ENCODE measurements around the gene EHBP1. TPM values are rescaled to one million over a fixed set of nuclear protein-coding genes. Genes with fewer than 3 reads are reported as not detected.

Gene EHBP1
- total RNA-seq, 2 experiments from 2014 or later, result 22.2 to 24.7 TPM

GRCh38 chr2:62803961-62804360 lies 98.4 kb downstream of the EHBP1 start:
- Mint-ChIP-seq H3K36me3 (ENCODE audit: low read depth) (peaks cover 14% of the 10 kb centered on the region), H3K27me3 (no peaks in the 10 kb centered on the region), H3K4me3 (no peak overlapping the region), H3K9me3 (peaks cover 5% of the 10 kb centered on the region), H3K4me1 (peaks cover 33% of the 10 kb centered on the region), H3K27ac (no peak overlapping the region)
- ChIA-PET CTCF (no interaction called here), POLR2A (no interaction called here)
- no peak for DNase-seq

- H3K9me3 Mint-ChIP-seq, result peaks cover 5% of the 10 kb centered on the region
Observed at GRCh38 chr2:62806231-62806630, 100.7 kb downstream of the EHBP1 start.

GRCh38 chr2:62808554-62808953 lies 103.0 kb downstream of the EHBP1 start:
- no peak for DNase-seq
- ChIA-PET POLR2A (no interaction called here), CTCF (no interaction called here)
- Mint-ChIP-seq H3K27ac (no peak overlapping the region), H3K4me3 (no peak overlapping the region), H3K36me3 (ENCODE audit: low read depth) (peaks cover 12% of the 10 kb centered on the region), H3K27me3 (no peaks in the 10 kb centered on the region), H3K4me1 (peaks cover 8% of the 10 kb centered on the region), H3K9me3 (peaks cover 7% of the 10 kb centered on the region)

More at GRCh38 chr2:62806231-62806630, 100.7 kb downstream of the EHBP1 start:
- peaks cover 19% of the 10 kb centered on the region for H3K4me1 Mint-ChIP-seq
- H3K36me3 Mint-ChIP-seq (ENCODE audit: low read depth), result peaks cover 12% of the 10 kb centered on the region
- H3K27me3 Mint-ChIP-seq, result no peaks in the 10 kb centered on the region
- CTCF ChIA-PET, result no interaction called here
- POLR2A ChIA-PET, result no interaction called here
- no peak for DNase-seq
- H3K27ac Mint-ChIP-seq, result no peak overlapping the region
- H3K4me3 Mint-ChIP-seq, result no peak overlapping the region

GRCh38 chr2:62811086-62811485 lies 105.6 kb downstream of the EHBP1 start:
- no peak for DNase-seq
- Mint-ChIP-seq H3K4me1 (peaks cover 8% of the 10 kb centered on the region), H3K27ac (no peak overlapping the region), H3K9me3 (peaks cover 7% of the 10 kb centered on the region), H3K27me3 (no peaks in the 10 kb centered on the region), H3K4me3 (no peak overlapping the region), H3K36me3 (ENCODE audit: low read depth) (peaks cover 11% of the 10 kb centered on the region)
- ChIA-PET POLR2A (no interaction called here), CTCF (interaction anchor here (0.8 kb wide), 1 partner anchor 12 kb away, joined by 3 read pairs; no protein-coding TSS in a partner anchor)

DNA sequence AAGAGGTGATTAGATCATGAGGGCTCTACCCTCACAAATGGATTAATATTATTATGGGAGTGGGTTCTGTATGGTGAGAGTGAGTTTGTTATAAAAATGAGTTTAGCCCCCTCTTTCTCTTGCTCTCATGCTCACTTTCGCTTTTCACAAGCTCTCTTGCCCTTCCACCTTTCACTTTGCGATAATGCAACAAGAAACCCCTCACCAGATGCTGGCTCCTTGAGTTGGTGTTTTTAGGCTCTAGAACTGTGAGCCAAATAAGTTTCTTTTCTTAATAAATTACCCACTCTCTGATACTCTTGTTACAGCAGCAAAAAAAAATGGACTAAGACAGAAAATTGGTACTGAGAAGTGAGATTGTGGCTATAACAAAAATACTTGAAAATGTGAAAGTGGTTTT lies 106.5 kb downstream of the EHBP1 start:
- Mint-ChIP-seq H3K27ac (no peak overlapping the region), H3K4me1 (peaks cover 8% of the 10 kb centered on the region), H3K36me3 (ENCODE audit: low read depth) (peaks cover 10% of the 10 kb centered on the region), H3K27me3 (no peaks in the 10 kb centered on the region), H3K9me3 (peaks cover 7% of the 10 kb centered on the region), H3K4me3 (no peak overlapping the region)
- no peak for DNase-seq
- ChIA-PET POLR2A (no interaction called here), CTCF (interaction anchor here (0.7 kb wide), 2 partner anchors 10 to 31 kb away, joined by 3 to 4 read pairs; no protein-coding TSS in a partner anchor)

- Mint-ChIP-seq H3K27ac (no peak overlapping the region), H3K27me3 (no peaks in the 10 kb centered on the region), H3K4me3 (no peak overlapping the region), H3K9me3 (peaks cover 7% of the 10 kb centered on the region), H3K4me1 (peaks cover 7% of the 10 kb centered on the region), H3K36me3 (ENCODE audit: low read depth) (peaks cover 9% of the 10 kb centered on the region)
- no peak for DNase-seq
- ChIA-PET POLR2A (no interaction called here), CTCF (no interaction called here)
Observed at GRCh38 chr2:62812921-62813825, 107.7 kb downstream of the EHBP1 start.

DNA sequence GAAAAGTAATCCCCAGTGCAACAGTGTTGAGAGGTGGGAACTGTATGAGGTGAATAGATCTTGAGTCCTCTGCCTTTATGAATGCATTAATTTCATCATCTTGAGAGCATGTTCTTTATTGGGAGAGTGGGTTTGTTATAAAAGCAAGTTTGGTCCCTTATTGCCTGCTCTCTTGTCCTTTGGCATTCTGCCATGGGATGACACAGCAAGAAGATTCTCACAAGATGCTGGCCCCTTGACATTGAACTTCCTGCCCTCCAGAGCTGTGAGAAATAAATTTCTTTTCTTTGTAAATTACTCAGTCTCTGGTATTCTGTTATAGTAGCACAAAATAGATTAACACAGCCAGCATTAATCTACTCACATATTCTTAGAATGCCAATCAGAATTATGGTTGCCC lies 108.6 kb downstream of the EHBP1 start:
- DNase-seq, result no peak
- ChIA-PET POLR2A (no interaction called here), CTCF (no interaction called here)
- Mint-ChIP-seq H3K27ac (no peak overlapping the region), H3K9me3 (peaks cover 3% of the 10 kb centered on the region), H3K36me3 (ENCODE audit: low read depth) (peaks cover 3% of the 10 kb centered on the region), H3K27me3 (no peaks in the 10 kb centered on the region), H3K4me3 (no peak overlapping the region), H3K4me1 (no peaks in the 10 kb centered on the region)

DNA sequence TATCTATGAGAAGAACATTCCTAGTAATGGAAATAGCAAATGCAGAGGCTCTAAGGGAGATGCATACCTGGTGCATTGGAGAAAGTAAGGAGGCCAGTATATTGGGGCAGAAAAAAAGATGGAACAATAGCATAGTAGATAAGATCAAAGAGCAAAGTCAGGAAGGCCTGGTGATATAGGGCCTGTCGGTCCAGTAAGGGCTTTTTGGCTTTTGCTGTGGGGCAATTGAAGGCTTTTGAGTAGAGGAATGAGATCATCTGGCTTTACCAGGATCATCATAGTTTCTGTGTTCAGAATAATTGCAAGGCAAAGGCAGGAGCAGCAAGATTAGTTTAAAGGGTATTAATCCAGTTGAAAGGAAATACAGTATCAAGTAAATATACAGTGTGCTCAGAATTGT lies 111.8 kb downstream of the EHBP1 start:
- Mint-ChIP-seq H3K9me3 (peaks cover under 1% of the 10 kb centered on the region), H3K27me3 (no peaks in the 10 kb centered on the region), H3K4me1 (no peaks in the 10 kb centered on the region), H3K36me3 (ENCODE audit: low read depth) (no peaks in the 10 kb centered on the region), H3K4me3 (no peak overlapping the region), H3K27ac (no peak overlapping the region)
- ChIA-PET POLR2A (no interaction called here), CTCF (no interaction called here)
- DNase-seq, result no peak

DNA sequence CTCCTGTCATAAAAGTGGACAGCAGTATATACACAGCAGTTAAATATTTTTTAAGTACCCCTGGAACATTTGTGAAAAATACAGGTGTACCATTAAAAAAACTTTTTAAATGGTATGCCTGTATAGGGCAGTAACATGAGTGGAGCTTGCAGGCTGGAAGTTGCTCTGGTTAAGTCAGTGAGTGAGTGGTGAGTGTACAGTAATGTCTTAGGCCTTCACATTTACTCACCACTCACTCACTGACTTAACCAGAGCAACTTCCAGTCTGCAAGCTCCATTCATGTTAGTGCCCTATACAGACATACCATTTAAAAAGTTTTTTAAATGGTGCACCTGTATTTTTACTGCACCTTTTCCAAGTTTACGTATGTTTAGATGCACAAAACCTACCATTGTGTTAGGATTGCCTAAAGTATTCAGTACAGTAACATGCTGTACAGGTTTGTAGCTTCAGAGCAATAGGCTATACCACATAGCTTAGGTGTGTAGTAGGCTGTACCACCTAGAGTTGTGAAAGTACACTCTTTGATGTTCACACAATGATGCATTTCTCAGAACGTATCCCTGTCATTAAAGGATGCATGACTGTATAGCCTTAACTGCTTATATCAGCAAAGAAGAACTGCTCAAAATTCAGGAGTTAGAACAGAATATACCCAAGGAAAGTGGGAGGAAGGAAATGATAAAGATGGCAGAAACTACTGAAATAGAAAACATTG lies 112.6 kb downstream of the EHBP1 start:
- Mint-ChIP-seq H3K27me3 (no peaks in the 10 kb centered on the region), H3K4me1 (no peaks in the 10 kb centered on the region), H3K27ac (no peak overlapping the region), H3K4me3 (no peak overlapping the region), H3K36me3 (ENCODE audit: low read depth) (no peaks in the 10 kb centered on the region), H3K9me3 (no peaks in the 10 kb centered on the region)
- CTCF ChIA-PET, result no interaction called here
- DNase-seq, result no peak
- POLR2A ChIA-PET, result no interaction called here

DNA sequence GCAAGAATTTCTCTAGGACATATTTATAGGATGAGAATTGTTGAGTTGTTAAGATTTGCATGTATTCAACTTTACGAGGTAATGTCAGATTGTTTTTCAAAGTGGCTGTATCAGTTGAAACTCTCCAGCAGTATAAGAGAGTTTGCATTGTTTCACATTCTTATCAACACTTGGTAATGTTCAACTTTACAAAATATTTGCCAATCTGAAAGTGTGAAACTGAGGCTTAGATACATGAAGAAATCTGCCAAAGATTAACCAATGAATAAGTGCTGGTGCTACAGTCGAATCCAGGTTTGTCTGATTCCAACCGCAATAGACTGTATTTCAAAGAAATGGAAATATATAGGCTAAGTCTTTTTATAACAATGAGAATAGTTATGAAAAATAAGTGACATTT lies 117.0 kb downstream of the EHBP1 start:
- Mint-ChIP-seq H3K9me3 (peaks cover 2% of the 10 kb centered on the region), H3K36me3 (ENCODE audit: low read depth) (peaks cover 11% of the 10 kb centered on the region), H3K27ac (no peak overlapping the region), H3K4me1 (no peaks in the 10 kb centered on the region), H3K27me3 (no peaks in the 10 kb centered on the region), H3K4me3 (no peak overlapping the region)
- ChIA-PET CTCF (no interaction called here), POLR2A (no interaction called here)
- DNase-seq, result no peak

- ChIA-PET CTCF (no interaction called here), POLR2A (no interaction called here)
- no peak for DNase-seq
- H3K9me3 Mint-ChIP-seq, result peaks cover 2% of the 10 kb centered on the region
- H3K27me3 Mint-ChIP-seq, result no peaks in the 10 kb centered on the region
- no peak overlapping the region for H3K4me3 Mint-ChIP-seq
- H3K36me3 Mint-ChIP-seq (ENCODE audit: low read depth), result peaks cover 14% of the 10 kb centered on the region
- H3K4me1 Mint-ChIP-seq, result no peaks in the 10 kb centered on the region
- no peak overlapping the region for H3K27ac Mint-ChIP-seq
Observed at GRCh38 chr2:62824388-62824787, 118.9 kb downstream of the EHBP1 start.

GRCh38 chr2:62826141-62826540 lies 120.6 kb downstream of the EHBP1 start:
- H3K27ac Mint-ChIP-seq, result no peak overlapping the region
- no peak for DNase-seq
- ChIA-PET CTCF (interaction anchor here (0.6 kb wide), 1 partner anchor 18 kb away, joined by 3 read pairs; no protein-coding TSS in a partner anchor), POLR2A (no interaction called here)
- H3K9me3 Mint-ChIP-seq, result peaks cover 2% of the 10 kb centered on the region
- no peak overlapping the region for H3K4me3 Mint-ChIP-seq
- H3K4me1 Mint-ChIP-seq, result no peaks in the 10 kb centered on the region
- peaks cover 19% of the 10 kb centered on the region for H3K36me3 Mint-ChIP-seq (ENCODE audit: low read depth)
- H3K27me3 Mint-ChIP-seq, result no peaks in the 10 kb centered on the region

- Mint-ChIP-seq H3K4me1 (peaks cover 2% of the 10 kb centered on the region), H3K27me3 (no peaks in the 10 kb centered on the region), H3K27ac (no peak overlapping the region), H3K36me3 (ENCODE audit: low read depth) (peaks cover 23% of the 10 kb centered on the region), H3K9me3 (peaks cover 2% of the 10 kb centered on the region), H3K4me3 (no peak overlapping the region)
- POLR2A ChIA-PET, result no interaction called here
- DNase-seq, result no peak
- CTCF ChIA-PET, result interaction anchor here (0.6 kb wide), 1 partner anchor 17 kb away, joined by 3 read pairs; no protein-coding TSS in a partner anchor
Observed at GRCh38 chr2:62826953-62827675, 121.6 kb downstream of the EHBP1 start.

Data from activated CD4-positive, alpha-beta T cell treated with anti-CD3 and anti-CD28 coated beads, Interleukin-2, amount 10 ng/mL, durations not matched to agents 7 days and 5 days (primary cell).